ENCODE data around the gene CHRM3.
"Not testable (repeated sequence)": the region's sequence is repeated elsewhere in the genome, so short reads cannot be mapped to it uniquely, and the experiment has no call there.

Gene CHRM3

GRCh38 chr1:239386453-239387303 lies at the start of gene CHRM3:
TSS of gene CHRM3 (plus strand) at chr1:239386568. CDS start at chr1:239907452, 520,884 bp downstream.
- no peak for DNase-seq

- no peak for DNase-seq
Observed at GRCh38 chr1:239337799-239338430, 48.5 kb upstream of the CHRM3 start.

GRCh38 chr1:239347776-239348175 lies 38.6 kb upstream of the CHRM3 start:
- DNase-seq: no peak

- no peak for DNase-seq
Observed at GRCh38 chr1:239348635-239349353, 37.6 kb upstream of the CHRM3 start.

- no peak for DNase-seq
Observed at GRCh38 chr1:239349699-239350098, 36.7 kb upstream of the CHRM3 start.

GRCh38 chr1:239353536-239353935 lies 32.8 kb upstream of the CHRM3 start:
- DNase-seq: no peak

GRCh38 chr1:239354231-239354630 lies 32.1 kb upstream of the CHRM3 start:
- no peak for DNase-seq

GRCh38 chr1:239357867-239358266 lies 28.5 kb upstream of the CHRM3 start:
- no peak for DNase-seq

GRCh38 chr1:239361403-239361802 lies 25.0 kb upstream of the CHRM3 start:
- no peak for DNase-seq

- DNase-seq: no peak
Observed at GRCh38 chr1:239363930-239364329, 22.4 kb upstream of the CHRM3 start.

GRCh38 chr1:239367196-239367810 lies 19.1 kb upstream of the CHRM3 start:
- DNase-seq: no peak

GRCh38 chr1:239368436-239369109 lies 17.8 kb upstream of the CHRM3 start:
- no peak for DNase-seq

- not testable (repeated sequence) for DNase-seq
Observed at GRCh38 chr1:239370869-239371268, 15.5 kb upstream of the CHRM3 start.

- no peak for DNase-seq
Observed at GRCh38 chr1:239382666-239383065, 3.7 kb upstream of the CHRM3 start.

- DNase-seq: no peak
Observed at GRCh38 chr1:239383714-239384113, 2.7 kb upstream of the CHRM3 start.

GRCh38 chr1:239387304-239388158 lies 1.2 kb downstream of the CHRM3 start:
- DNase-seq: no peak

- no peak for DNase-seq
Observed at GRCh38 chr1:239388159-239388485, 1.8 kb downstream of the CHRM3 start.

- no peak for DNase-seq
Observed at GRCh38 chr1:239388578-239388977, 2.2 kb downstream of the CHRM3 start.

- no peak for DNase-seq
Observed at GRCh38 chr1:239389703-239390102, 3.3 kb downstream of the CHRM3 start.

GRCh38 chr1:239392271-239392670 lies 5.9 kb downstream of the CHRM3 start:
- no peak for DNase-seq

- no peak for DNase-seq
Observed at GRCh38 chr1:239394107-239394506, 7.7 kb downstream of the CHRM3 start.

- DNase-seq: no peak
Observed at GRCh38 chr1:239413916-239414315, 27.5 kb downstream of the CHRM3 start.

Data from NCI-H2227 treated with DMSO at 0.1 percent for 48 hours (cell line).